ENCODE data around the gene LENG8. TPM values are rescaled to one million over a fixed set of nuclear protein-coding genes. Genes with fewer than 3 reads are reported as not detected.

The LENG8 gene
- total RNA-seq, 1 donor from 2014 or later, result 193 TPM

- H3K27me3 ChIP-seq (ENCODE audit: insufficient read depth, low read length), result no peaks in the 10 kb centered on the region
- H3K27ac ChIP-seq (ENCODE audit: low read depth, low read length), result no peak overlapping the region
- H3K9me3 Mint-ChIP-seq (ENCODE audit: unreplicated experiment), result no peaks in the 10 kb centered on the region
- H3K4me3 ChIP-seq (ENCODE audit: insufficient read depth, low read depth, low read length), result no peak overlapping the region
- H3K27ac Mint-ChIP-seq (ENCODE audit: unreplicated experiment), result no peak overlapping the region
- H3K36me3 ChIP-seq (ENCODE audit: insufficient read depth, low read length), result no peaks in the 10 kb centered on the region
- H4K20me1 ChIP-seq (ENCODE audit: insufficient read depth, low read length), result no peaks in the 10 kb centered on the region
- H3K9me3 ChIP-seq (ENCODE audit: insufficient read depth, low read depth, low read length), result peaks cover 3% of the 10 kb centered on the region
- H2AFZ ChIP-seq (ENCODE audit: low read depth, low read length), result no peak overlapping the region
- no peak overlapping the region for H3K4me2 ChIP-seq (ENCODE audit: low read length)
- no peaks in the 10 kb centered on the region for H3K79me2 ChIP-seq (ENCODE audit: insufficient read depth, low read length)
- FAIRE-seq (no peak), DNase-seq (ENCODE audit: low read depth) (no peak)
- H3K4me3 Mint-ChIP-seq (ENCODE audit: unreplicated experiment), result no peak overlapping the region
- TF ChIP-seq EZH2 (IDR thresholded peaks at IDR 0.05; ENCODE audit: insufficient read depth, low read length) (no peak), CTCF (IDR thresholded peaks at IDR 0.05; ENCODE audit: insufficient read depth, low read depth, low read length) (no peak)
- H3K4me1 Mint-ChIP-seq (ENCODE audit: low read depth, unreplicated experiment), result no peaks in the 10 kb centered on the region
- no peak overlapping the region for H3K9ac ChIP-seq (ENCODE audit: low read length)
- no peaks in the 10 kb centered on the region for H3K4me1 ChIP-seq (ENCODE audit: insufficient read depth, low read length)
- H3K36me3 Mint-ChIP-seq (ENCODE audit: low read depth, unreplicated experiment), result no peaks in the 10 kb centered on the region
- H3K27me3 Mint-ChIP-seq (ENCODE audit: low read depth, unreplicated experiment), result peaks cover 28% of the 10 kb centered on the region
These were observed 40.5 kb upstream of the LENG8 start for GRCh38 chr19:54408456-54409026.

GRCh38 chr19:54411033-54411432, 38.0 kb upstream of the LENG8 start:
- Histone ChIP-seq H3K79me2 (ENCODE audit: insufficient read depth, low read length) (no peaks in the 10 kb centered on the region), H3K4me3 (ENCODE audit: insufficient read depth, low read depth, low read length) (no peak overlapping the region), H3K9ac (ENCODE audit: low read length) (no peak overlapping the region), H2AFZ (ENCODE audit: low read depth, low read length) (no peak overlapping the region), H3K27me3 (ENCODE audit: insufficient read depth, low read length) (peaks cover 7% of the 10 kb centered on the region), H3K9me3 (ENCODE audit: insufficient read depth, low read depth, low read length) (peaks cover 6% of the 10 kb centered on the region), H3K36me3 (ENCODE audit: insufficient read depth, low read length) (no peaks in the 10 kb centered on the region), H3K27ac (ENCODE audit: low read depth, low read length) (no peak overlapping the region), H3K4me2 (ENCODE audit: low read length) (no peak overlapping the region), H3K4me1 (ENCODE audit: insufficient read depth, low read length) (no peaks in the 10 kb centered on the region), H4K20me1 (ENCODE audit: insufficient read depth, low read length) (no peaks in the 10 kb centered on the region)
- Mint-ChIP-seq H3K4me1 (ENCODE audit: low read depth, unreplicated experiment) (no peaks in the 10 kb centered on the region), H3K36me3 (ENCODE audit: low read depth, unreplicated experiment) (no peaks in the 10 kb centered on the region), H3K4me3 (ENCODE audit: unreplicated experiment) (no peak overlapping the region), H3K9me3 (ENCODE audit: unreplicated experiment) (no peaks in the 10 kb centered on the region), H3K27ac (ENCODE audit: unreplicated experiment) (peak overlapping the region; percentile 70), H3K27me3 (ENCODE audit: low read depth, unreplicated experiment) (peaks cover 33% of the 10 kb centered on the region)
- TF ChIP-seq EZH2 (IDR thresholded peaks at IDR 0.05; ENCODE audit: insufficient read depth, low read length) (no peak), CTCF (IDR thresholded peaks at IDR 0.05; ENCODE audit: insufficient read depth, low read depth, low read length) (no peak)
- DNase-seq (ENCODE audit: low read depth) (no peak), FAIRE-seq (no peak)

- H3K27me3 ChIP-seq (ENCODE audit: insufficient read depth, low read length), result peaks cover 24% of the 10 kb centered on the region
- no peak for DNase-seq (ENCODE audit: low read depth)
- Mint-ChIP-seq H3K36me3 (ENCODE audit: low read depth, unreplicated experiment) (no peaks in the 10 kb centered on the region), H3K27ac (ENCODE audit: unreplicated experiment) (no peak overlapping the region), H3K4me1 (ENCODE audit: low read depth, unreplicated experiment) (peaks cover 2% of the 10 kb centered on the region), H3K4me3 (ENCODE audit: unreplicated experiment) (no peak overlapping the region), H3K27me3 (ENCODE audit: low read depth, unreplicated experiment) (peaks cover 36% of the 10 kb centered on the region), H3K9me3 (ENCODE audit: unreplicated experiment) (no peaks in the 10 kb centered on the region)
- TF ChIP-seq CTCF (IDR thresholded peaks at IDR 0.05; ENCODE audit: insufficient read depth, low read depth, low read length), result no peak
- TF ChIP-seq EZH2 (IDR thresholded peaks at IDR 0.05; ENCODE audit: insufficient read depth, low read length), result no peak
- no peak overlapping the region for H3K4me2 ChIP-seq (ENCODE audit: low read length)
- H3K79me2 ChIP-seq (ENCODE audit: insufficient read depth, low read length), result no peaks in the 10 kb centered on the region
- H3K27ac ChIP-seq (ENCODE audit: low read depth, low read length), result no peak overlapping the region
- H3K9me3 ChIP-seq (ENCODE audit: insufficient read depth, low read depth, low read length), result peaks cover 5% of the 10 kb centered on the region
- no peak overlapping the region for H3K9ac ChIP-seq (ENCODE audit: low read length)
- H3K36me3 ChIP-seq (ENCODE audit: insufficient read depth, low read length), result no peaks in the 10 kb centered on the region
- no peak overlapping the region for H3K4me3 ChIP-seq (ENCODE audit: insufficient read depth, low read depth, low read length)
- no peak for FAIRE-seq
- H2AFZ ChIP-seq (ENCODE audit: low read depth, low read length), result no peak overlapping the region
- H3K4me1 ChIP-seq (ENCODE audit: insufficient read depth, low read length), result no peaks in the 10 kb centered on the region
- no peaks in the 10 kb centered on the region for H4K20me1 ChIP-seq (ENCODE audit: insufficient read depth, low read length)
These were observed 36.1 kb upstream of the LENG8 start for GRCh38 chr19:54412877-54413276.

Measured in astrocyte (in vitro differentiated cells and primary cell).